A673 (cell line): ENCODE results near the gene LPP. TPM values are rescaled to one million over a fixed set of nuclear protein-coding genes. Genes with fewer than 3 reads are reported as not detected.

Source experiments
- BruUV-seq: library from RNA; stranded (reverse); fragments of 400-500 nt; replicated peaks from 2 replicates; lab custom pipeline; 2021; lab: Mats Ljungman, UMichigan
- CTCF ChIA-PET: fragments of 300-600 bp; sonication (Branson Sonifier 250); formaldehyde crosslinking; loops from one replicate; lab custom pipeline; 2022; ENCODE audit warnings: antibody characterized with exemption; lab: Charles Lee
- POLR2A ChIA-PET: fragments of 300-600 bp; sonication (Branson Sonifier 250); formaldehyde crosslinking; loops from one replicate; lab custom pipeline; 2022; ENCODE audit warnings: antibody characterized with exemption; ENCODE audit not compliant: low non-redundant PET; lab: Charles Lee
- DNase-seq: peaks from one replicate; pipeline ENCODE4 v3.0.0-alpha.2; 2015; ENCODE audit warnings: low spot score
- H3K27ac ChIP-seq: fragments of 200-600 bp; sonication (generic); 2 replicates; pipeline ENCODE4 v1.5.1; 2016; ENCODE audit warnings: mixed run types, low read depth, mild to moderate bottlenecking, mixed read lengths, antibody characterized with exemption, low read length; ENCODE audit not compliant: poor library complexity, severe bottlenecking
- H3K27me3 ChIP-seq: fragments of 200-600 bp; sonication (generic); replicated peaks from 2 replicates; pipeline ENCODE4 v1.6.1; 2017; ENCODE audit warnings: mixed run types, low read depth, mild to moderate bottlenecking, mixed read lengths, antibody characterized with exemption, low read length; ENCODE audit not compliant: insufficient read depth, poor library complexity
- H3K36me3 ChIP-seq: fragments of 200-600 bp; sonication (generic); 2 replicates; pipeline ENCODE4 v1.6.1; 2016; ENCODE audit warnings: mixed run types, mild to moderate bottlenecking, mixed read lengths, antibody characterized with exemption, low read length; ENCODE audit not compliant: insufficient read depth, poor library complexity, severe bottlenecking
- H3K4me1 ChIP-seq: fragments of 200-600 bp; sonication (generic); 2 replicates; pipeline ENCODE4 v1.6.1; 2017; ENCODE audit warnings: mixed run types, mild to moderate bottlenecking, mixed read lengths, antibody characterized with exemption, low read length; ENCODE audit not compliant: insufficient read depth, poor library complexity, severe bottlenecking
- H3K4me3 ChIP-seq: fragments of 200-600 bp; sonication (generic); 2 replicates; pipeline ENCODE4 v1.5.1; 2016; ENCODE audit warnings: low read depth, mixed run types, mild to moderate bottlenecking, mixed read lengths, low read length; ENCODE audit not compliant: poor library complexity, severe bottlenecking
- H3K9me3 ChIP-seq: fragments of 200-600 bp; sonication (generic); 2 replicates; pipeline ENCODE4 v1.6.1; 2016; ENCODE audit warnings: mixed run types, low read depth, mild to moderate bottlenecking, mixed read lengths, antibody characterized with exemption, low read length; ENCODE audit not compliant: poor library complexity, severe bottlenecking
- CTCF ChIP-seq: fragments of 300-800, 200-600 bp; sonication (generic); conservative IDR thresholded peaks from 2 replicates; pipeline ENCODE4 v1.5.1; 2017; ENCODE audit warnings: low read depth, mild to moderate bottlenecking, antibody characterized with exemption, low read length, moderate library complexity, mixed read lengths
- EZH2 ChIP-seq: fragments of 200-600 bp; sonication (generic); IDR thresholded peaks from 2 replicates; pipeline ENCODE4 v1.6.1; 2017; ENCODE audit warnings: borderline replicate concordance, low read depth, mild to moderate bottlenecking, mixed read lengths, antibody characterized with exemption, low read length; ENCODE audit not compliant: poor library complexity, severe bottlenecking
- intact Hi-C: fragments of 100-400 bp; cut with micrococcal nuclease; formaldehyde crosslinking; loops from one replicate; pipeline ENCODE4 v1.10.0; 2022; ENCODE audit not compliant: unreplicated experiment
- total RNA-seq: library from RNA; stranded (reverse); gene quantifications from 2 replicates; pipeline ENCODE4 v1.2.3, GENCODE V29; 2021

Gene LPP
- total RNA-seq, 1 experiment from 2014 or later: 39.7 TPM

- CTCF ChIA-PET: no interaction called here
- H3K36me3 ChIP-seq: no peaks in the 10 kb centered on the region
- no peak overlapping the region for H3K4me3 ChIP-seq
- TF ChIP-seq EZH2 (no peak), CTCF (no peak)
- intact Hi-C loops: no loop called here
- no peaks in the 10 kb centered on the region for H3K27me3 ChIP-seq
- H3K9me3 ChIP-seq: no peaks in the 10 kb centered on the region
- H3K4me1 ChIP-seq: no peaks in the 10 kb centered on the region
- POLR2A ChIA-PET: no interaction called here
- H3K27ac ChIP-seq: no peak overlapping the region
- BruUV-seq: no TSS peak
- DNase-seq: no peak
Observed at GRCh38 chr3:188844096-188844495, 690.1 kb downstream of the LPP start.

GRCh38 chr3:188845514-188845913, 691.6 kb downstream of the LPP start:
- POLR2A ChIA-PET: no interaction called here
- Histone ChIP-seq H3K4me1 (no peaks in the 10 kb centered on the region), H3K36me3 (no peaks in the 10 kb centered on the region), H3K27me3 (no peaks in the 10 kb centered on the region), H3K4me3 (no peak overlapping the region), H3K27ac (no peak overlapping the region), H3K9me3 (no peaks in the 10 kb centered on the region)
- DNase-seq: no peak
- BruUV-seq: no TSS peak
- CTCF ChIA-PET: no interaction called here
- intact Hi-C loops: no loop called here
- TF ChIP-seq EZH2: no peak
- no peak for TF ChIP-seq CTCF

- no peak for TF ChIP-seq EZH2
- no peak for TF ChIP-seq CTCF
- Histone ChIP-seq H3K36me3 (no peaks in the 10 kb centered on the region), H3K27me3 (no peaks in the 10 kb centered on the region), H3K4me1 (peaks cover 5% of the 10 kb centered on the region), H3K9me3 (no peaks in the 10 kb centered on the region), H3K4me3 (no peak overlapping the region), H3K27ac (no peak overlapping the region)
- no peak for DNase-seq
- ChIA-PET POLR2A (no interaction called here), CTCF (interaction anchor here (1.1 kb wide), 1 partner anchor 18 kb away, joined by 3 read pairs; no protein-coding TSS in a partner anchor)
- BruUV-seq: no TSS peak
- intact Hi-C loops: no loop called here
Observed at GRCh38 chr3:188848947-188849346, 695.0 kb downstream of the LPP start.
